Activated CD4-positive, alpha-beta T cell treated with anti-CD3 and anti-CD28 coated beads, Interleukin-2, amount 50 U/mL, for 48 hours (primary cell): ENCODE measurements around the gene PAQR5.

Experiments
- DNase-seq, 2 experiments: peaks; one replicate each; pipeline ENCODE4 v3.0.0-alpha.2; 2020

Gene PAQR5

DNA sequence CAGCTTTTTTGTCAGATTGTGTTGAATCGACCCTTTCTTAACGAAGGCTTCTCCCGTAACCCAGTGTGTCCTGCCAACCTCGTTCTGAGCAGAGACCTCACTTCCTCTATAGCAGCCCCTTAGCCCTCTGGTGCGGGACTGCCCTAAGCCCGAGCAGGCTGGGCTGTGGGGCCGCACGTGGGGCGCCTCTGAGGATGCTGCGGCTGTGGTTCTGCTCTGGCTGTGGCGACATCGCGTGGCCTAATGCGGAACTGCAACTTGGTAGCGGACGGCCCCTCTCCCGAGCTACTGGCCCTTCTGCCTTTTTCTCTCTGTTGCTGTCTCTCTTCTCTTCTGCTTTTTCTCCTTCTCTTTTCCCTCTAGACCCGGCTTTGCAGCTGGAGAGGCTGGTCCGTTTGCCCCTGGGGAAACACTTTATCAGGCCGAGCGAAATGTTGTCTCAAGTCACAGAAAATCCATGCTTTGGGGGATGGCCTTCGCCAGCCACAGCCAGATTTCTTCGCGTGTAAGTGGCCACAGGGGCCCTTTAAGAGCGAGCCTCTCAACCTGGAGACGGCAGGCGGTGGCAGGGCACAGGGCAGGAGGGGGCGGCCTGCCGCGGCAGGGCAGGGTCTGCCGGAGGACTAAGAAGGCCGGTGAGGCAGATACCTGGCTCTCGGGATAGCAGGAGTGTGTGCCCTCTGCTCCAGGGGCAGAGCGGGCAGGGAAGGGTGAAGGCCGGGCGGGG is 96.0 kb downstream of the PAQR5 start:
- peak; percentile 91 to 93 for DNase-seq

DNA sequence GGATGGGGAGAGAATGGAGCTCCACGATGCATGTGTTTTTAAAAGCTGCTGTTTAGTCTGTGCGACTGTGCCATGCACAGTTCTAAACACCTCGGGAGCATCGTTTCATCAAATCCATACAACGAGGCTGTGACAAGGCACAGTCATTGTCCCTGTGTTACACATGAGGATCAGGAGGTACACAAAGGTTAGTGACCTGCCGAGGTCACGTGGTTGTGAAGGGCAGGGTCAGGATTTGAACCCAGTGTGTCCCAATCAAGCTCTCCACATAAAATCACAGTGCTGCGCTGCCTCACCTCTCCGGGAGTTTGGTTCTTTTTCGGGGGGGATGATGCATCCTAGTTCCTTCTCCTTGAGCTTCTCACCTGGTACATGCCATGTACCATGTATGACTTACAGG is 96.7 kb downstream of the PAQR5 start:
- DNase-seq: no peak

DNA sequence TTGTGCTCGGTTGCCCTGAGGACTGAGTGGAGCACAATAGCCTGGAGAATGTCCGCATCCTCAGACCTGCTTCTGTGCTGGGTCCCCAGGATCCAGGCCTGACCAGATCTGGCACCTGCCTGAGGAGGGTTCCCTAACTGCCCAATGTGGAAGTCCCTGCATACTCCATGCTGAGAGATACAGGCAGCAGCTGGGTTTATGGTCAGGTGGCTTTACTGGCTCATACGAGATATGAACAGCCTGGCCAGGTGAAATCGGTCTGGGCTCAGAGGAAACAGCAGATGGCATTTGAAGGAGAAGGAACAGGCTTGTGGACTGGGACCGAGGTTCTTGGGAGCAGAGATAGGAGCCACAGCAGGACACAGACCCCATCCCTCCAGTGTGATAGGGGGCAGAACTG is 97.3 kb downstream of the PAQR5 start:
- DNase-seq: no peak

DNA sequence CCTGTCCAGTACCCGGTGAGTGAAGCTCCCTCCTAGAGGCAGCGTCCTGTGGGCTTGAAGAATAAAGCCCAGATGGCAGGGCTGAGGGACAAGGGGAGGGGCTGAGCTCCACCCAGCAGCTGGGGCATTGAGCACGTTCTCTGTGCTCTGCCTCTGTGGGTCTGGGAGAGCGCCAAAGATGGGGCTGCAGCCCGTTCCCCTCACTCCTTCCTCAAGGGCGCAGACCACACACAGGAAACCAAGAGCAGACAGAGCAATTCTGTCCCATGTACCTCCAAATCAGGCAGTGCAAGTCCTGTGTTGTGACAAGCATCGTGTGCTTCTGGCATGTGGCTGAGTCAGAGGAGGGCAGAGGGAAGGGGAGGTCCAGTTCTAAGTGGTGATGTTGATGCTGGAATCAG is 99.8 kb downstream of the PAQR5 start:
- no peak for DNase-seq

DNA sequence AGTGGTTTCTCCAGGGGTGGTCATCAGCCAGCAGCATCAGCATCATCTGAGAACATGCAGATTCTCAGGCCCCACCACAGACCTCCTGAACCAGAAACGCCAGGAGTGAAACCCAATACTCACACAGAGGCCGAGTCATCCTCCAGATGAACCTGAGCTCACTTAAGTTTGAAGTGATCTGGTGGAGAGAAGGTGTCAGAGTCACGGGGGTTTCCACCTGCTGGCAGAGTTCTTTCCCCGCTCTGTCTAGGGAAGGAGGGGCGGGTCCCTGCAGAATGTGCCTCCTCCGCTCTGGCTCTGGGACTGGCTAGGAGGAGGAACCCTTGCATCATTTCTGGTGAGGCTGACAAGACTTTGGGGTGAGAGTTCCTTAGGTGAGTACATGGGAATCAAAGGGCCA is 102.1 kb downstream of the PAQR5 start:
- DNase-seq: peak; percentile 32 to 44

DNA sequence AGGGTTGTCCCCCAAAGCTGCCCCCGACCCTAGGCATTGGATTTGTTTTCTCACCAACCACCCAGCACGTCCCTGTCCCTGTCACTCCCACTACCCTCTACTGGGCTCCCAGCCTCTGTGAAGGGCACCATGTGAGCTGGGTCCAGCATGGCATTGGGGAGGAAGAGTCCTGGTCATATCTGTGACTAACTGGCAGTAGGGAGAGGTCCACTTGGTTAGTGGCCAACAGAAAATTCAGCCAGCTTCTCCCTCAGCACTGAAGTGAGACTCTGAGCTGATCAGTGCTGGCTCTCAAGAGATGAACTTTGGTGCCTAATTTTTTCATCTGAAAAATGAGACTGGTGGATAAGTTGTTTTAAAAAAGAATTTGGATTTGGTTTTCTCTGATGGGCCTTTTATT is 104.1 kb downstream of the PAQR5 start:
- DNase-seq: no peak

DNA sequence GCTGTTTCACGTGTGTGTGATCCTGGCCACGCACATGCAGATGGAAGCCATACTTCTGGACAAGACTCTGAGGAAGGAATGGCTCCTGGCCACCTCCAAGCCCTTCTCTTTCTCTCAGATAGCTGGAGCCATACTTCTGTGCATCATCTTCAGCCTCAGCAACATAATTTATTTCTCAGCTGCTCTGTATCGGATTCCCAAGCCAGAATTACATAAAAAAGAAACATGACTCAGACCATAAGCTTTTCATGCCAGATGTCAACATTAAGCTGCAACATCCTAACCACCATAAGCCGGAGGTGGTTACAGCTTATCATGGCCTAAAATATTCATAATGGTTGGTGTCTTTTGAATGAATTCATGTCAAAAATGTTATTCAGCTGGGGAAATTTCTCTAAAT is 104.9 kb downstream of the PAQR5 start:
- DNase-seq: no peak

DNA sequence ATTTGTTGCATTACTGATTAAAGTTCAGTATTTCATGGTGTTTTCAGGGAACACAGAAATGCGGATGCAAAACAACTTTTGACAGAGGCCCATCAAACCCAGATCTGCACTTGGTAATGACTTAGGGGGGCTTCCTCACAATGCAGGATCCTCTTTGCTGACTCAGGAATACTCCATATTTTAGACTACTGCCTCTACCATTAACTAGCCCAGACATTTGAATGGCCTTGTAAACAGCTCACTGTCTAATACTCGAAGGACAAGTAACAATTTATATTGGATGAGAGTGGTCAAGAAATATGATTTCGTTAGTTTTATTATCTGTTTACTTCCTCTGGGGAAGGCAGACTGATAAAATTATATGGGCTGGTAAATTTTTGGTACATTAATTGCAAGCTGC is 106.4 kb downstream of the PAQR5 start:
- no peak for DNase-seq

DNA sequence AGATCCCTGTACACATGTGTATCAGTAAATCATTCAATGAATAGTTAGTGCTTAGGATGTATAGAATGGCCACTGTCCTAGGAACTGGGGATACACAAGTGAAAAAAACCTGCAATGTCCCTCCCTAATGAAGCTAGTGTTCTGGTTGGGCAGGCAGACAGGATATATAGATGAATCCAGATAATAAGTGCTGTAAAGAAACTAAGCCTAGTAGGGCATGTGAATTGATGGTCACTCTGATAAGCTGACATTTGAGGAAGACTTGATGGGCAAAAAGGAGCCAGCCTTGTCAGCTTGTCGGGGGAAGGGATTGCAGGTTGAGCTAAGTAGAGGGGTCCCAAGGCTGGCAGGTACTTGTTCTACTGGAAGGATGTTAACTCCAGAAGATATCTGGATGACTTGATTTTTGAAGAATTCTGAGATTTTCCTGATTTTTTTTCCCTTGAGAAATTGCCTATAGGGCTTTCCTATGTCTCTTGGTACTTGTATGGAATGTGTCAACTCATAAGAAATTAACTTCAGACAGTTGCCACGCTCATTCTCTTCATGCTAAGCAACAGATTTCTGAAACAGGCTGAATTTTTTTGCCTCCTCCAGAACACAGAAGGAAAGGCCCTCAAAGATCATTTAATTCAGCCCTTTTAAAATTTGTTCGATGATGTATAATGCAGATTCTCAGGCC is 109.1 kb downstream of the PAQR5 start:
- no peak for DNase-seq

DNA sequence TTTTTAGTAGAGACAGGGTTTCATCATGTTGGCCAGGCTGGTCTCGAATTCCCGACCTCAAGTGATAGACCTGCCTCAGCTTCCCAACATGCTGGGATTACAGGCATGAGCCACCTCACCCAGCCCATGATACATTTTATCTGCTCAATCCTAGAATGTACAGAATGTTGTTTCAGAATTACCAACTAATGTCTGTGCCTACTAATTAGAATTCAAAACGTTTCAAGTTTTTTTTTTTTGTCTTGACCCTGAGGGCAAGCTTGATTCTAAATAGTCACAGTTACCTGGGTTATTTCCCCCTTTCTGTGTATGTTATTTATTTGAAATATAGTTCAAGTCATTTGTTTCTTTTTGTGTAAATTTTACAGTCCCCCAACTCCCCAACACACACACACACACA is 110.1 kb downstream of the PAQR5 start:
- DNase-seq: no peak

DNA sequence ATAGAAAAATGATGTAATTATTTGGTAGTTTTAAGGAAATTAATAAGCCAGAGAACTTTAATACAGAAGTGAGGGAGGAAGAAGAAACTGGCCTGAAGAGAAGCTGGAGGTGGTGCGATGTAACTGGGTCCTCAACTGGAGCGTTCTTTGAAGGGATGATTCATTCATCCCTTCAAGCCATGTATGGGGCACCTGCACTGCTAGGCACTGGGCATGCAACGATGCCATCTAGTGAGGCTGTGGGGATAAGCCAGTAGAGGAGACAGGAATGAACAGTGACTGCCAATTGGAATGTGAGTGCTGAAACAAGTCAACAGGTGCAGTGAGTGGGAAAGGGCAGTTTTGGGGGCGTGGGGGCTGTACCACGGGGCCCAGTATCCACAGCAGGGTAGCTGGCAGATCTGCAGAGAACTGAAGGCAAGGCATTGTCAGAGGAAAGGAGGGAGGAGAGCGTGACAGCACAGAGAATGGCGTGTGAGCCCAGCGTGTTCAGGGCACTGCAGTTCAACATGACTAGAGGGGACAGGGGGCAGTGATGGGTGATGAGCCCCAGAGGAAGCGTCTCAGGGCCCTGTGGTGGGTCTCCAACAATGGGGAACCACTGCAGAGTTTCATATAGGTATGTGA is 111.6 kb downstream of the PAQR5 start:
- peak; percentile 38 to 51 for DNase-seq

DNA sequence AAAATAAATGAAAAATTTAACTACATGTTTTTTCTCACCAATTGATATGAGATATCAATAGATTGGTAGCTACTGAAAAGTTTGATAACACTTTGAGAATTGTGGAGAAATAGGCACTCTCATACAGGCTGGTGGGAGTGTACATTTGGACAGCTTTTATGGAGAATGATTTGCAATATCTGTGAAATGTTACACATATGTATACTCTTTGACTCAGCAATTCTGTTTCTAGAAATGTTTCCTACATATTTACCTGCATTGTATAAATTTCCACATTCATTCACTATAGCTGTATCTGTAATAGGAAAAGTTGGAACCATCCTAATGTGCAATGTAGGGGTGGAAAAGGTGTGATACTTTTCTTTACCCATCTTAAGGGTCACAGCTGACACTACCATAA is 113.6 kb downstream of the PAQR5 start:
- DNase-seq: no peak

DNA sequence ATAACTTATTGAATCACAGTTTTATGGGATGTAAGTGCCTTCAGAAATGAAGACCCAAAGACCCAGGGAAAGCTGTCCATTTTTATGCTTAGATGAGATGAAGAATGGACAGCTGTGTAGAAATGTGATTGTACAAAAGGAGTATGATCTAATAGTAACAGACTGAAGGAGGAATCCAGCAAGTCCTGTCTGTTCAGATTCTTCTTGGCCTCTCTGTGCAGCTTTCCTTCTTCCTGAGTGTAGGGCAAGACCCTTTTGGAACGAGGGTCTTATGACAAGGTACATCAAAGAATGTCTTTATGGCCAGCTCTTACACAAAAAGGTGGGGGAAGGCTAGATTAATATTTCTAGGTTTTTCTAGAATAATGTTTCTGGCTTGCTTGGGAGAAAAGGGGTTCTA is 114.0 kb downstream of the PAQR5 start:
- DNase-seq: no peak

DNA sequence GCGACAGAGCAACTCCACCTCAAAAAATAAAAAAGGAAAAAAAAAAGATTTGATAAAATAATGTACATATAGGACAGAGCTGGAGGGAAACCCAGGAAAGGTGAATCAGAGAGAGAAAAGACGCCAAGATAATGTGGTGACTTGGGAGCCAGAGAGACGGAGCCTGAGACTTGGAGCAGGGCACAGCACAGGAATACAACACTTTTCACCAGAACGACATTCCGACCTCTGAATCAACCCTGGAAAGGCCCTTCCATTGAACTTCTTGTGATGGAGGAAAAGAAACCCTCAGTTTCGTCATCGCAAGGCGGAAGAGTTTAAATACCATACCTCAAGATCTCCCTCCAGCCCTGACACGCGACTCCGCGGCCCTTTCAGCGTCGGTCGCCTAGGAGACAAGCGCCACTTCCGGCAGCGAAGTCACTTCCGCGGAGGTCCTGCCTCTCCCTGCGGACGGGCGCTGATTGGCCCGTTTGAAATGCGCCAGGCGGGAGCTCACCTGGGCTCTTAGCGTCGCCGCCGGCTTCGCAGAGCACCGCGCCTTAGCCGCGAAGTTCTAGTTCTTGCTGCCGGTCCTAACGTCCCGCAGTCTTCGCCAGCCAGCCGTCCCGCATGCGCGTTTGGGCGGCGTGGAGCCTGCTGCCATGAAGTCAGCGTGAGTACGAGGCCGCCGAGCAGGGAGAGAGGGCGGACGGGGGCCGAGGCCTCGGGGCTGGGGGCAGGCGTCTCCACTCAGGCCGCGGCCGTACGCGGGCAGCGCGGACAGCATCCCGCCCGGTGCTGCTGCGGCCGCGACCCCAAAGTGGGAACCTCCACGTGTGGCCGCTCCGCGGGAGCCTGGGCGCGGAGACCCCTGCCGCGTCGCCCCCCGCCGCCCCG is 115.3 kb downstream of the PAQR5 start, which contains the start of gene KIF23:
Gene KIF23 (plus strand): TSS at position 528 of the 879 bp plus-strand sequence. CDS start 117 bp downstream, at position 645.
- peak; percentile 90 to 93 for DNase-seq

DNA sequence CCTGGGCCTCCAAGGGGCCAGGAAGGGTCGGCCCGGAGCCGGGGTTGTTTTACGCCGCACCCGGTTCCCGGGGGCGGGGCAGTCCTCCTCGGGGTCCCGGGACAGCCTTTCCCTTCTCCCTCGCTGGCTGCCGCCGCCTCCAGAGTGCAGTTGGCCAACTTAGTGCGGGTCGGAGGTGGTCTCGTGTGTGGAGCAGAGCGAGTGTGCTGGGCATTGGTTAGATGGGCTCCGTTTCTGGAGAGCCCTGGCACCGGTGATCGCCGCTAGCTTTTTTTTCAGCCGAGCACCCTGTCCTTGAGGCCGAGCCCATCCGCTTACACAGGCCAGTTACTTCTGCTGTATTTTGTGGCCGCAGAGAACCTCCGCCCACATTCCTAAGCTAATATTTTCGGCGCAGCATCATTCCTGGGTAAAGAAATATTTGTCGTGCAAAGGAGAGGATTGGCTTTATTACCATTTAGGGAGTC is 116.0 kb downstream of the PAQR5 start:
- peak; percentile 19 to 28 for DNase-seq

DNA sequence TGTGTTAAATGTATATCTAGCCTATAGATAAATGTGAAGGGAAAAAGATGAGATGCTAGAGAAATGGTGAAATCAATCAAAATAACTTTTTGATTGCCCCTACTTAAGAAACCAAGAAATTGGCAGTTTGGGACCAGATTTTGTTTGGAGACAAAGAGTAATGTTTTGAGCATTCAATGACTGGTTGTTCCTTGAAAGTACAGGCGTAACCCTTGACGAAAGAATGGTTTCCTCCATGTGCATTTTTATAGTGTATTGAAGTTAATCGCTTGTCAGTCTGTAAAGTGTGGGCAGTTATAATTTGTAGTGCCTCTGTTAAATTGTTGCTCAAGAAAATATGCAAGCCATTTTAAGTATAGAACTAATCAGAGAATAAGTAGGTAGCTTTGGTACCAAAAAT is 116.7 kb downstream of the PAQR5 start:
- no peak for DNase-seq

DNA sequence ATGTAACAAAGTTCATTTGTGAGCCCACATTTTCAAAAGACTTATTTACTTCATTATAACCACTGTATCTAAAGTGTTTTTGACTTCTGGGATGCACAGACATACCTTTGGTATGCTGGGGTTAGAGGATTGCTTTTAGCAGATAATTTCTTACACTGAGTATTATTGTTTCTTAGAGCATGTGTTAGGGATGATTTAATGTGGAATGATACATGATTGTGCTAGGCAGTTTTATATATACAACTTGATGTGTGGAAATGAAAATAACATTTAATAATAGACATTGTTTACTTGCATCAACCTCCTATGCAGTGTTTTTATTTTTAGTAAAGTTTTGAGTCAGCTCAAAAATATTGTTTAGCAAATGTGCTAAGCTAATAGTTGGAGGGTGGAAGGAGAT is 118.9 kb downstream of the PAQR5 start:
- no peak for DNase-seq

DNA sequence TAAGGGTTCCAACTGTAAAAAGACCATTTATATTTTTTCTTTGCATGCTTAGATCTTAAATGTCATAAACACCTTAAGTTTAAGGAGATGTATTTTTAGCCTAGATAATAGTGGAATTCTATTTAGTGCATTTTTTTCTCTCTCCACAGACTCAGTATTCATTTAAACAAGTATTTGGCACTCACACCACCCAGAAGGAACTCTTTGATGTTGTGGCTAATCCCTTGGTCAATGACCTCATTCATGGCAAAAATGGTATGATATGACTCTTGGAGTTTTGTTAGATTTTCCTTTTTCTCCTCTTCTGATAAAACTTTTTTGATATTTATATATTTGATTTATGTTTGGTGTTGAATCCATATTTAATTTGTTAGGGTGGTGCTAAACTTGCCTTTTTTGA is 122.8 kb downstream of the PAQR5 start:
- no peak for DNase-seq

DNA sequence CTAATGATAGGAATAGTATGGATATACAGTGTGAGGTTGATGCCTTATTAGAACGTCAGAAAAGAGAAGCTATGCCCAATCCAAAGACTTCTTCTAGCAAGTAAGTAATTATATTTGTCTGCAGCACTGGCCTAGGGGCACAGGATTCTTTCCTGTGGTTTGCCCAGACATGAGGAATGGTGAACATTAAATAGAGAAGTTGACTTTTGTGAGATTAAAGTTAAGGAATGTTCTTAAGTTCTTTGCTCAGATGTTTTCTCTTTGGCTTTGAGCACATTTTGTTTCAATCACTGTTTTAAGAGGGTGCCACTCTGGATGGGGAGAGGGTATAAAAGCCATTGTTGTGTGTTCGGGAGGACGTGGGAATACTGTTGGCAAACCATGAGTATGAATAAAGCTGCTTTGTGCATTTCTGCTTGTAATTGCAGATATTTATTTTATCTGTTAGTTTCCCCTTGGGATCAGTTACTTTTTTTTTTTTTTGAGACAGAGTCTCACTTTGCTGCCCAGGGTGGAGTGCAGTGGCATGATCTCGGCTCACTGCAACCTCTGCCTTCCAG is 123.7 kb downstream of the PAQR5 start:
- no peak for DNase-seq

DNA sequence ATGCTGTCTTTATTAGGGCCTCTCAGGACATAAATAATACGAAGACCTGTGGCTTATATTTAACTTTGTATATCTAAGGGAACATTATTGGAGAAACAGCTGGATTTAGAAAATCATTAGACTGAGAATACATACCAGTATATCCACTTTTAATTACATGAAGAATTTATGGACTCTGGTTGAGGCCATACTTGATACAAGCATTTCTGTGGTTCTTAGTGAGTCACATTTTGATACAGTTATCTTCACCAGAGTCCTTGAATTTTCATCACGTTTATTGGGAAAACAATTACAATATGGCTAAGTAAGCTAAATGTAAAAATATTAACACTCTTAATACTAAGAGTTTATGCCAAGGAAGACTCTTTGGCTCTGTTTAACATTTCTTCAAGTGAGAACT is 125.3 kb downstream of the PAQR5 start:
- DNase-seq: no peak

DNA sequence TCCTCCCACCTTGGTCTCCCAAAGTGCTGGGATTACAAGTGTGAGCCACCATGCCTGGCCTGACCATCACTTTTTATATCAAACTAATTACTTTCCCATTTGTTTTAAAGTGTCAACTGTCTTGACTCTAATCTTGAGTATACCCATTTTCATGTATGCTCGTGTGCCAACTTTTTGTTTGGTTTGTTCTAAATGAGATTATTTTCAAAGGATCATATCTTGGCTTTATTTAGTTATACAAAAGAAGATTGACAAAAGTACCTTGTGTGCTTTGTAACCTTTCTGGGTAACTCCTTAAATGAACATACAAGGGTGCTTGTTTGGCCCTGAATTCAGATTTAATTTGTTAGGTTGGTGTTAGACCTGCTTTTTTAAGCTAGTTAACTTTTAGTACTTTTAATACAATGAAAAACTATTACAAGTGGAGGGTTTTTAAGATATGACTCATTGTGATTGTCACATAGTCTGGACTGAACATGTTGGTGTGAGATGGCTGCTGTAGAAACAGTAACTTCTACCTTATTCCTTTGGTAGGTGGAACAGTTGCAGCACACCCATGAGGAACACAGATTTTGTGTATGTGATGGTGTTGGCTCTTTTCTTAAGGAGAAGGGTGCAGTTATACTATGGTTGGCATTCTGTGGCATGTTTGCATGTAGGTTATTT is 126.2 kb downstream of the PAQR5 start:
- DNase-seq: no peak

DNA sequence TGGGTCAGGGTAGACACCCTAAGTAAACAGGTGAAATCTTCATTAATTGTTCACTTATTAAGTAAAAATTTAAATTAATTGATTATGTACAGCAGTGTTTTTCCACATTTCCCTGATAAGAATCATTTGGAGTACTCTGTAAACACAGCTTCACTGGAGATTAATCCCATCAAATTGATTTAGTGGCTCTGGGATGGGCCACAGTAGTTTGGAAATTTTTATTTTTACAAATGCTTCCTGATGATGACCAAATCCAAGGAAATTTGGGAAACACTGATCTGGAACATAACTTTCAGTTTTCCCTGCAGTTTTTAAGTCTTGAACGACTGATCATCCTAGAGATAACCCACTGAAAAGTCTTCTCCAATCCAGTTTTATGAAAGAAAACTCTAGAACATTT is 135.1 kb downstream of the PAQR5 start:
- no peak for DNase-seq
